HepG2 (cell line): ENCODE measurements around the gene MRPL43. TPM values are rescaled to one million over a fixed set of nuclear protein-coding genes. Genes with fewer than 3 reads are reported as not detected.

Experiments
- AHR ChIP-seq: IDR thresholded peaks from 2 replicates; pipeline ENCODE4 v1.6.1; 2018; ENCODE audit warnings: missing genetic modification reagents, missing compliant biosample characterization
- ATRX ChIP-seq: sonication (generic); formaldehyde crosslinking; IDR thresholded peaks from 2 replicates; pipeline ENCODE4 v1.4.0; 2020; ENCODE audit warnings: missing genetic modification reagents, borderline replicate concordance
- CHCHD3 ChIP-seq: sonication (generic); formaldehyde crosslinking; IDR thresholded peaks from 2 replicates; pipeline ENCODE4 v1.8.0; 2022; ENCODE audit warnings: mild to moderate bottlenecking, missing genetic modification reagents, moderate library complexity
- FOXO4 ChIP-seq: sonication (generic); formaldehyde crosslinking; conservative IDR thresholded peaks from 2 replicates; pipeline ENCODE4 v1.8.1; 2023; ENCODE audit warnings: missing genetic modification reagents
- FOXP4 ChIP-seq: sonication (generic); formaldehyde crosslinking; IDR thresholded peaks from 2 replicates; pipeline ENCODE4 v1.4.0; 2020; ENCODE audit warnings: missing genetic modification reagents
- MAZ ChIP-seq, 2 experiments: sonication (generic) in 1 of 2; formaldehyde crosslinking in 1 of 2; IDR thresholded peaks; 2 replicates each; pipeline versions ENCODE4 v1.5.0 to v1.6.1; 2012 to 2020; ENCODE audit warnings: low read depth in 2 of 2, mild to moderate bottlenecking in 2 of 2, borderline replicate concordance in 1 of 2, improper control_type of control experiment in 1 of 2, low read length in 1 of 2, missing genetic modification reagents in 1 of 2, moderate library complexity in 1 of 2
- MEIS1 ChIP-seq: sonication (generic); formaldehyde crosslinking; IDR thresholded peaks from 2 replicates; pipeline ENCODE4 v1.9.0; 2021; ENCODE audit warnings: mild to moderate bottlenecking, missing genetic modification reagents, moderate library complexity, borderline replicate concordance
- MLLT10 ChIP-seq: sonication (generic); formaldehyde crosslinking; IDR thresholded peaks from 2 replicates; pipeline ENCODE4 v1.4.0; 2020; ENCODE audit warnings: missing genetic modification reagents
- NRL ChIP-seq: sonication (generic); formaldehyde crosslinking; IDR thresholded peaks from 2 replicates; pipeline ENCODE4 v1.5.0; 2020; ENCODE audit warnings: missing genetic modification reagents, mild to moderate bottlenecking, moderate library complexity, borderline replicate concordance
- PAWR ChIP-seq: sonication (generic); formaldehyde crosslinking; IDR thresholded peaks from 2 replicates; pipeline ENCODE4 v1.4.0; 2020; ENCODE audit warnings: missing genetic modification reagents, mild to moderate bottlenecking, borderline replicate concordance
- PCBP2 ChIP-seq: fragments of 200-400 bp; formaldehyde crosslinking; optimal IDR thresholded peaks from 2 replicates; pipeline ENCODE3; 2018; ENCODE audit warnings: low read length, low read depth; ENCODE audit not compliant: poor library complexity, severe bottlenecking
- PRPF4 ChIP-seq: fragments of 200-400 bp; formaldehyde crosslinking; IDR thresholded peaks from 2 replicates; pipeline ENCODE4 v1.6.1; 2016; ENCODE audit warnings: low read length, low read depth; ENCODE audit not compliant: poor library complexity, severe bottlenecking
- SAP130 ChIP-seq: IDR thresholded peaks from 2 replicates; pipeline ENCODE4 v1.6.1; 2016; ENCODE audit warnings: low read depth
- SNAPC5 ChIP-seq: sonication (generic); formaldehyde crosslinking; IDR thresholded peaks from 2 replicates; pipeline ENCODE4 v1.8.1; 2023; ENCODE audit warnings: mild to moderate bottlenecking, missing genetic modification reagents, borderline replicate concordance
- U2AF2 ChIP-seq: fragments of 200-400 bp; formaldehyde crosslinking; IDR thresholded peaks from 2 replicates; pipeline ENCODE4 v1.6.1; 2017; ENCODE audit warnings: low read depth, mild to moderate bottlenecking, low read length
- WIZ ChIP-seq: sonication (generic); formaldehyde crosslinking; IDR thresholded peaks from 2 replicates; pipeline ENCODE4 v1.5.1; 2020; ENCODE audit warnings: mild to moderate bottlenecking, missing genetic modification reagents
- ZNF441 ChIP-seq: sonication (generic); formaldehyde crosslinking; IDR thresholded peaks from 2 replicates; pipeline ENCODE4 v1.7.0; 2021; ENCODE audit warnings: missing genetic modification reagents, borderline replicate concordance
- ZNF530 ChIP-seq: sonication (generic); formaldehyde crosslinking; IDR thresholded peaks from 2 replicates; pipeline ENCODE4 v1.5.0; 2020; ENCODE audit warnings: low read depth, mild to moderate bottlenecking, missing genetic modification reagents
- ZNF737 ChIP-seq: sonication (generic); formaldehyde crosslinking; IDR thresholded peaks from 2 replicates; pipeline ENCODE4 v1.5.0; 2020; ENCODE audit warnings: missing genetic modification reagents, mild to moderate bottlenecking, borderline replicate concordance
- ZNF773 ChIP-seq: sonication (generic); formaldehyde crosslinking; IDR thresholded peaks from 2 replicates; pipeline ENCODE4 v1.4.0; 2020; ENCODE audit warnings: missing genetic modification reagents, borderline replicate concordance
- polyA plus RNA-seq, 8 experiments: library from polyadenylated mRNA; depleted of rRNA in 3 of 8; stranded (reverse) in 7 of 8; unstranded in 1 of 8; fragments of >200 nt; fragmentation: Illumina TruSeq in 4 of 8; extraction: Trizol in 4 of 8; gene quantifications; 2 replicates each; pipeline versions ENCODE4 v1.2.1 to v1.2.3, GENCODE V29; 2011 to 2016; ENCODE audit warnings: low read depth in 4 of 8, missing spikeins in 1 of 8, mixed read lengths in 1 of 8; ENCODE audit not compliant: insufficient read depth in 1 of 8
- total RNA-seq, 5 experiments: library from RNA; depleted of rRNA; stranded (reverse); fragments of >200 nt; fragmentation: Illumina TruSeq; extraction: Trizol; gene quantifications; 2 replicates each; pipeline ENCODE4 v1.2.3, GENCODE V29; 2016; ENCODE audit warnings: low read depth in 1 of 5
- TF ChIP-seq, protein P1 (sequence below): IDR thresholded peaks from 2 replicates; pipeline ENCODE4 v1.6.1; 2018; ENCODE audit warnings: missing genetic modification reagents, mild to moderate bottlenecking, missing compliant biosample characterization
- TF ChIP-seq, protein P2 (sequence below): sonication (generic); formaldehyde crosslinking; IDR thresholded peaks from 2 replicates; pipeline ENCODE4 v1.5.1; 2020; ENCODE audit warnings: mild to moderate bottlenecking, missing genetic modification reagents, moderate library complexity

MRPL43 gene
- total and polyA plus RNA-seq, 2 of the 13 experiments (the other 11 are each of a cell fraction or from before 2014, with no cell fraction given), result 71.0 to 73.7 TPM

DNA sequence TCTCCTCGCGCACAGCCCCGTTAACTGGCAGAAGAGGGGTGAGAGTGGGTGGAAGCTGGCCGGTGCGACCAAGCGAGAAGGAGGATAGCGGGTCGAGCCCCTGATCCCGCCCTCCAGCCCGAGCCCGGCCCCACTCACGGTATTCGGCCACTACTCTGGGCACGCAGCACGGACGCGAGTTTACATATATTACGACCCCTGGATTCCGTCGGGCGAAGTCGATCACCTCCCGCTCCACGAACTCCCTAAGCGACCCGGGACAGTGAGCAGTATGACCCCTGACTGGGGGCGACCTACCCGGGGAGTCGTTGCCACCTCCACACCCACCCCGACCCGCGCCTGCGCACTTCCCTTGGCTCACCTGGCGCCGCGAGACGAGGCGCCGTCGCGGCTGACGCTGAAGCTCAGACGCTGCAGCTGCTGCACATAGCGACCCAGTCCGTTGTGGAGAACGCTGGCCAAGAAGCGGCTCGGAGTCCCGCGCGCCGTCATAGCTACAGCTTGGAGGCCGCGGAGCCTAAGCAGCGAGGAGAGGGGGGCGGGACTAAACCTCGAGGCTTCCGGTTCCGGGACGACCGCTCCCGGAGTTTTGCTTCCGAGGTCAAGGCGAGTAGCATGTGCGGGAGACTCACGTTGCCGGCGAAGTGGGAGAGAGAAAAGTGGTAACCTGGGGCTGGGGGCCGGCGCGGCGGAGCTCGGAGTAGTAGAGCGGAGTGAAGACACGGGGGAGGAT, at the start of gene MRPL43, which contains the start of gene TWNK (continued):
- no peak for TF ChIP-seq MLLT10 (CRISPR knock-in tag)
- no peak for TF ChIP-seq PRPF4
- TF ChIP-seq FOXO4, result no peak
- no peak; the same call in 1 of the 2 replicates for TF ChIP-seq FOXP4 (CRISPR knock-in tag)
- TF ChIP-seq ZNF530 (CRISPR knock-in tag), result no peak
- TF ChIP-seq, protein P1, sequence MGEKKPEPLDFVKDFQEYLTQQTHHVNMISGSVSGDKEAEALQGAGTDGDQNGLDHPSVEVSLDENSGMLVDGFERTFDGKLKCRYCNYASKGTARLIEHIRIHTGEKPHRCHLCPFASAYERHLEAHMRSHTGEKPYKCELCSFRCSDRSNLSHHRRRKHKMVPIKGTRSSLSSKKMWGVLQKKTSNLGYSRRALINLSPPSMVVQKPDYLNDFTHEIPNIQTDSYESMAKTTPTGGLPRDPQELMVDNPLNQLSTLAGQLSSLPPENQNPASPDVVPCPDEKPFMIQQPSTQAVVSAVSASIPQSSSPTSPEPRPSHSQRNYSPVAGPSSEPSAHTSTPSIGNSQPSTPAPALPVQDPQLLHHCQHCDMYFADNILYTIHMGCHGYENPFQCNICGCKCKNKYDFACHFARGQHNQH (CRISPR knock-in tag), result no peak; the same call in 1 of the 2 replicates
- TF ChIP-seq PCBP2, result no peak
- TF ChIP-seq ZNF737, result no peak; the same call in 1 of the 2 replicates
- no peak for TF ChIP-seq PAWR (CRISPR knock-in tag)
- TF ChIP-seq MEIS1 (CRISPR knock-in tag), result peak; percentile 57; the same call in 1 of the 2 replicates
- no peak for TF ChIP-seq MAZ (IDR thresholded peaks at IDR 0.05; ENCODE audit: borderline replicate concordance, low read depth, low read length)
- peak; percentile 58; the same call in 1 of the 2 replicates for TF ChIP-seq MAZ (CRISPR knock-in tag; IDR thresholded peaks at IDR 0.05; ENCODE audit: low read depth)
- TF ChIP-seq SNAPC5 (CRISPR knock-in tag), result 0 out of 2 replicates have a peak, but pooled peaks have one; percentile 47
- TF ChIP-seq, protein P2, sequence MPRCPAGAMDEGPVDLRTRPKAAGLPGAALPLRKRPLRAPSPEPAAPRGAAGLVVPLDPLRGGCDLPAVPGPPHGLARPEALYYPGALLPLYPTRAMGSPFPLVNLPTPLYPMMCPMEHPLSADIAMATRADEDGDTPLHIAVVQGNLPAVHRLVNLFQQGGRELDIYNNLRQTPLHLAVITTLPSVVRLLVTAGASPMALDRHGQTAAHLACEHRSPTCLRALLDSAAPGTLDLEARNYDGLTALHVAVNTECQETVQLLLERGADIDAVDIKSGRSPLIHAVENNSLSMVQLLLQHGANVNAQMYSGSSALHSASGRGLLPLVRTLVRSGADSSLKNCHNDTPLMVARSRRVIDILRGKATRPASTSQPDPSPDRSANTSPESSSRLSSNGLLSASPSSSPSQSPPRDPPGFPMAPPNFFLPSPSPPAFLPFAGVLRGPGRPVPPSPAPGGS (CRISPR knock-in tag), result peak; percentile 56
- 0 out of 2 replicates have a peak, but pooled peaks have one; percentile 15 for TF ChIP-seq ZNF441 (CRISPR knock-in tag)
- no peak for TF ChIP-seq U2AF2
- TF ChIP-seq ZNF773 (CRISPR knock-in tag), result no peak; the same call in 1 of the 2 replicates
- TF ChIP-seq AHR (CRISPR knock-in tag), result peak; percentile 61; the same call in 1 of the 2 replicates
- TF ChIP-seq SAP130 (CRISPR knock-in tag), result peak; percentile 98
- peak; percentile 78; the same call in 1 of the 2 replicates for TF ChIP-seq NRL (CRISPR knock-in tag)
- no peak for TF ChIP-seq CHCHD3 (CRISPR knock-in tag)
- TF ChIP-seq ATRX (CRISPR knock-in tag), result no peak
- TF ChIP-seq WIZ (CRISPR knock-in tag), result no peak
